Left ventricle myocardium inferior (tissue), 1 donor: Measurements from ENCODE around the gene TMPRSS15. TPM values are rescaled to one million over a fixed set of nuclear protein-coding genes. Genes with fewer than 3 reads are reported as not detected.

ENCODE experiments used
- DNase-seq: peaks from one replicate; pipeline ENCODE4 v3.0.0-alpha.2; 2020
- H3K27ac ChIP-seq: fragments of 200-600 bp; replicated peaks from 2 replicates; pipeline ENCODE4 v1.8.0; 2021
- H3K27me3 ChIP-seq: fragments of 200-600 bp; 2 replicates; pipeline ENCODE4 v1.8.0; 2021; ENCODE audit warnings: low read depth
- H3K36me3 ChIP-seq: fragments of 200-600 bp; 2 replicates; pipeline ENCODE4 v1.8.0; 2021
- H3K4me1 ChIP-seq: fragments of 200-600 bp; 2 replicates; pipeline ENCODE4 v1.8.0; 2021
- H3K4me3 ChIP-seq: fragments of 200-600 bp; 2 replicates; pipeline ENCODE4 v1.8.0; 2021; ENCODE audit warnings: mild to moderate bottlenecking, moderate library complexity
- H3K9me3 ChIP-seq: fragments of 200-600 bp; replicated peaks from 2 replicates; pipeline ENCODE4 v1.8.0; 2021
- intact Hi-C: fragments of 100-400 bp; cut with micrococcal nuclease; formaldehyde crosslinking; loops from one replicate; pipeline ENCODE4 v1.11.0; 2022
- total RNA-seq: library from RNA; stranded (reverse); fragmentation: NEBNext Ultra II Directional; extraction: Animal tissue kit (Norgen Biotek cat#: 25700); gene quantifications from one replicate; pipeline ENCODE4 v1.2.1, GENCODE V29; 2021
- TF ChIP-seq, protein P1 (sequence below): fragments of 200-600 bp; IDR thresholded peaks from 2 replicates; pipeline ENCODE4 v1.8.0; 2021; ENCODE audit warnings: antibody characterized with exemption, mild to moderate bottlenecking, borderline replicate concordance
- donor health status: DM: no; HTN: yes; CAD: no; lungs with severe emphysema.

The TMPRSS15 gene
- total RNA-seq, 1 donor from 2014 or later, result not detected

DNA sequence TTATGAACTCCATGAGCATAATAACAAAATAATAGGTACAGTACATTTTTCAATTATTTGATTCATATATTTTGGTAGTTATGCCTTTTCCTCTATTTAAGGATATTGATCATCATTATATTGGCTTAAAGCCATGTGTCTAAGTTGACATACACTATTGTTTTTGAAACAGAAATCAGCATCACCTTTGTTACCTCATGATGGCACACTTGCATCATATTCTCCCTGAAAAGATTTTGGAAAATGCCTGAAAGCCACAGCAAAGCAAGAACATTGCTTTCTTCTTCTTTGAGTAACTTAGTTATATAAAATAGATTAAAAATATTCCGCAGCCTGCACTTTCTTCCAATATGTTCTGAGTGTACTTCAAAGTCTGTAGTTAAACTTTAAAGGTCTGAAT lies 33.3 kb downstream of the TMPRSS15 start:
- Histone ChIP-seq H3K4me3 (no peak overlapping the region), H3K27me3 (no peaks in the 10 kb centered on the region), H3K4me1 (no peaks in the 10 kb centered on the region), H3K27ac (no peak overlapping the region), H3K36me3 (no peaks in the 10 kb centered on the region), H3K9me3 (no peaks in the 10 kb centered on the region)
- no peak for DNase-seq
- intact Hi-C loops, result no loop called here
- TF ChIP-seq, protein P1, sequence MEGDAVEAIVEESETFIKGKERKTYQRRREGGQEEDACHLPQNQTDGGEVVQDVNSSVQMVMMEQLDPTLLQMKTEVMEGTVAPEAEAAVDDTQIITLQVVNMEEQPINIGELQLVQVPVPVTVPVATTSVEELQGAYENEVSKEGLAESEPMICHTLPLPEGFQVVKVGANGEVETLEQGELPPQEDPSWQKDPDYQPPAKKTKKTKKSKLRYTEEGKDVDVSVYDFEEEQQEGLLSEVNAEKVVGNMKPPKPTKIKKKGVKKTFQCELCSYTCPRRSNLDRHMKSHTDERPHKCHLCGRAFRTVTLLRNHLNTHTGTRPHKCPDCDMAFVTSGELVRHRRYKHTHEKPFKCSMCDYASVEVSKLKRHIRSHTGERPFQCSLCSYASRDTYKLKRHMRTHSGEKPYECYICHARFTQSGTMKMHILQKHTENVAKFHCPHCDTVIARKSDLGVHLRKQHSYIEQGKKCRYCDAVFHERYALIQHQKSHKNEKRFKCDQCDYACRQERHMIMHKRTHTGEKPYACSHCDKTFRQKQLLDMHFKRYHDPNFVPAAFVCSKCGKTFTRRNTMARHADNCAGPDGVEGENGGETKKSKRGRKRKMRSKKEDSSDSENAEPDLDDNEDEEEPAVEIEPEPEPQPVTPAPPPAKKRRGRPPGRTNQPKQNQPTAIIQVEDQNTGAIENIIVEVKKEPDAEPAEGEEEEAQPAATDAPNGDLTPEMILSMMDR, result no peak

DNA sequence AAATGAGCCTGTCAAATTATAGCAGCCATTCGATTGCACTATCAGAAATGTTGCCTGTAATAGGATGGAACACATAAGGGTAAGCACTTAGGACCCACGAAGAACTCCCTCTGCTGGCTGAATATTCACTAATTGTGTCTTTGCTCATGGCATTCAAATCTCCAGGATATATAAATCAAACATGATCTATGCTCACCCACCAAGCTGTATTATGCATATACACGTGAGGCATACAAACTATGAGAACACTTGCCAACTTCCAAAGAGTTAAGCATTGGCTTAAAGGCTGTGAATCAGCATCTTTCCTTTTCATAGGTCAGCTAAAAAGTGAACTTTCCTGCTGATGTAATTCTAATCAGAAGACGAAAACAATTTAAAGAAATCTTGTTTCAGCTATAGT lies 34.5 kb downstream of the TMPRSS15 start:
- Histone ChIP-seq H3K27me3 (no peaks in the 10 kb centered on the region), H3K9me3 (no peaks in the 10 kb centered on the region), H3K4me3 (no peak overlapping the region), H3K4me1 (no peaks in the 10 kb centered on the region), H3K36me3 (no peaks in the 10 kb centered on the region), H3K27ac (no peak overlapping the region)
- TF ChIP-seq, protein P1, result peak; percentile 31
- no peak for DNase-seq
- intact Hi-C loops, result no loop called here

DNA sequence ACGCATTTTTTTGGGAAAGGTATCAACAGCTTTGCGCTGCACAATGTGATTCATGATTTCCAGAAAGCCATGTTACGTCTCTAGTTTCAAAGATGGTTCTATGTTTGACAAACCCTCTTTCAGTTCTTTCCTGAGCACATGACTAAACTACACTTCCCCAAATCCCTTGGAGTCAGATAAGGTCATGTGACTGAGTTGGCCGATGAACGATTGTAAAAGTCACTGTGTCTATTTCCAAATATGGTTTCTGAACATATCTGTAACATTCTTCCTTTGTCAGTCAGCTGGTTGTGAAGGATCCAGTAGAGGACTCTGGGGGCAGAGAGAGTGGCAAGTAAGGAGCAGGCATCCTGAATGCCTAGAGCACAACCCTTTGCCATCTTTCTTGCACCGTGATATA lies 35.4 kb downstream of the TMPRSS15 start:
- no peaks in the 10 kb centered on the region for H3K27me3 ChIP-seq
- no peaks in the 10 kb centered on the region for H3K4me1 ChIP-seq
- no peaks in the 10 kb centered on the region for H3K36me3 ChIP-seq
- no peaks in the 10 kb centered on the region for H3K9me3 ChIP-seq
- TF ChIP-seq, protein P1, result no peak
- no peak overlapping the region for H3K27ac ChIP-seq
- no peak for DNase-seq
- no peak overlapping the region for H3K4me3 ChIP-seq
- intact Hi-C loops, result no loop called here

DNA sequence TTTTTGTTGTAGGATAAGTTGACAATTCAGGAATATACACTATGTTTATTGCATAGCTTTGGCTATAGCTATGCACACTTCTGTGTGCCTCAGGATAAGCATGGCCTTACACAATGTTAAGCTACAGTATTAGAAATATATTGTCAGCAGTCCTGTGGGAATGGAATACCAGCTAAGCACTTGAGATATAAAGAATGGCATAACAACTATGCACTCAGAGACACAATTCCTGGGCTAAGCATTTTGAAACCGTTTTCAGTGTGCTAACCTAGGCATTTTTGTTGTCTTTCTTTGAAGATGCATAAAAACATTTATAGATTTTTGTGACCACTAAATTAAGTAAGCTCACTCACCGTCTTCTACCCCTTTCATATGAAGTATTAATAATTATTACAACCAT lies 46.8 kb downstream of the TMPRSS15 start:
- no peaks in the 10 kb centered on the region for H3K4me1 ChIP-seq
- no peak for DNase-seq
- H3K36me3 ChIP-seq, result no peaks in the 10 kb centered on the region
- H3K27ac ChIP-seq, result no peak overlapping the region
- intact Hi-C loops, result no loop called here
- TF ChIP-seq, protein P1, result no peak
- no peaks in the 10 kb centered on the region for H3K9me3 ChIP-seq
- H3K27me3 ChIP-seq, result no peaks in the 10 kb centered on the region
- H3K4me3 ChIP-seq, result no peak overlapping the region

DNA sequence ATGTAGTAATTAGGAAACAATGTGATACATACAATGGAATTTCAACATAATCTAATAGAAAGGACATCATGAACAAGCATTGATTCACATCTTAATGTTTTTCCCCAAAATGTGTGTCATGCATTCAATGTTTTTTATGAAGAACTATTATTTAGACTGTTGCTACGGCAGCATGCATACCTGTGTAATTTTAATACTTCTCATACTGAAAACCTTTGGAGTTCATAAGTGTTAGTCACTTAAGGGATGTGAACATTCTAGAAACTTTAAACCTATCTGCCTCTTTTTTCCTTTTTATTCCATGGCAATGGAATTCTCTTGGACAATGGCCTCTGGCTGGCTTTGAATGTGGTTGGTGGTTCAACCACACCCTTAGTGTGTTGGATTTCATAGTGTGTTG lies 48.6 kb downstream of the TMPRSS15 start:
- intact Hi-C loops, result no loop called here

More for the DNA sequence above, 48.6 kb downstream of the TMPRSS15 start:
- Histone ChIP-seq H3K9me3 (no peaks in the 10 kb centered on the region), H3K27me3 (no peaks in the 10 kb centered on the region), H3K36me3 (no peaks in the 10 kb centered on the region), H3K4me1 (no peaks in the 10 kb centered on the region), H3K27ac (no peak overlapping the region), H3K4me3 (no peak overlapping the region)
- no peak for DNase-seq
- TF ChIP-seq, protein P1, result no peak
